ENCODE results near the gene SPIB.

- TF ChIP-seq, protein P1, sequence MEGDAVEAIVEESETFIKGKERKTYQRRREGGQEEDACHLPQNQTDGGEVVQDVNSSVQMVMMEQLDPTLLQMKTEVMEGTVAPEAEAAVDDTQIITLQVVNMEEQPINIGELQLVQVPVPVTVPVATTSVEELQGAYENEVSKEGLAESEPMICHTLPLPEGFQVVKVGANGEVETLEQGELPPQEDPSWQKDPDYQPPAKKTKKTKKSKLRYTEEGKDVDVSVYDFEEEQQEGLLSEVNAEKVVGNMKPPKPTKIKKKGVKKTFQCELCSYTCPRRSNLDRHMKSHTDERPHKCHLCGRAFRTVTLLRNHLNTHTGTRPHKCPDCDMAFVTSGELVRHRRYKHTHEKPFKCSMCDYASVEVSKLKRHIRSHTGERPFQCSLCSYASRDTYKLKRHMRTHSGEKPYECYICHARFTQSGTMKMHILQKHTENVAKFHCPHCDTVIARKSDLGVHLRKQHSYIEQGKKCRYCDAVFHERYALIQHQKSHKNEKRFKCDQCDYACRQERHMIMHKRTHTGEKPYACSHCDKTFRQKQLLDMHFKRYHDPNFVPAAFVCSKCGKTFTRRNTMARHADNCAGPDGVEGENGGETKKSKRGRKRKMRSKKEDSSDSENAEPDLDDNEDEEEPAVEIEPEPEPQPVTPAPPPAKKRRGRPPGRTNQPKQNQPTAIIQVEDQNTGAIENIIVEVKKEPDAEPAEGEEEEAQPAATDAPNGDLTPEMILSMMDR (IDR thresholded peaks at IDR 0.05) = no peak
- no peak for TF ChIP-seq POLR2AphosphoS5 (IDR thresholded peaks at IDR 0.05)
These were observed at the start of gene SPIB for GRCh38 chr19:50418176-50419021.
